Uterus (tissue), 2 donors: Measurements from ENCODE around the gene GSTT2B.

Experiments
- CTCF ChIP-seq, 4 experiments: fragments of 200-600 bp in 2 of 4; fragments of 450-650 bp in 2 of 4; sonication (generic) in 2 of 4; IDR thresholded peaks; one replicate each; pipeline ENCODE4 v1.5.1; 2016 to 2019; ENCODE audit warnings: antibody characterized with exemption in 4 of 4, mild to moderate bottlenecking in 2 of 4, moderate library complexity in 1 of 4
- POLR2A ChIP-seq, 2 donors: fragments of 450-650 bp; IDR thresholded peaks; one replicate each; pipeline ENCODE4 v1.6.1; 2016; ENCODE audit warnings: antibody characterized with exemption in 2 of 2, mild to moderate bottlenecking in 1 of 2, moderate library complexity in 1 of 2

- no peak for TF ChIP-seq CTCF (IDR thresholded peaks at IDR 0.05)
- no peak for TF ChIP-seq POLR2A (IDR thresholded peaks at IDR 0.05)
Observed at GRCh38 chr22:23909296-23909898, 51.6 kb downstream of the GSTT2B start.
